G401 (cell line): ENCODE results near the gene LMO4. TPM values are rescaled to one million over a fixed set of nuclear protein-coding genes. Genes with fewer than 3 reads are reported as not detected.

Experiments used
- DNase-seq: peaks from one replicate; pipeline ENCODE4 v3.0.0-alpha.2; 2015; ENCODE audit warnings: low spot score
- in situ Hi-C: cut with HindIII; loops from 2 replicates; pipeline ENCODE4 v1.10.0; 2016; ENCODE audit warnings: low sequenced_read_pairs, mixed read lengths
- total RNA-seq: library from RNA; depleted of rRNA; stranded (reverse); fragments of >200 nt; shearing (Covaris generic); gene quantifications from 2 replicates; pipeline ENCODE4 v1.2.3, GENCODE V29; 2014

LMO4 gene
- total RNA-seq, 1 experiment from 2014 or later = 0.24 TPM

DNA sequence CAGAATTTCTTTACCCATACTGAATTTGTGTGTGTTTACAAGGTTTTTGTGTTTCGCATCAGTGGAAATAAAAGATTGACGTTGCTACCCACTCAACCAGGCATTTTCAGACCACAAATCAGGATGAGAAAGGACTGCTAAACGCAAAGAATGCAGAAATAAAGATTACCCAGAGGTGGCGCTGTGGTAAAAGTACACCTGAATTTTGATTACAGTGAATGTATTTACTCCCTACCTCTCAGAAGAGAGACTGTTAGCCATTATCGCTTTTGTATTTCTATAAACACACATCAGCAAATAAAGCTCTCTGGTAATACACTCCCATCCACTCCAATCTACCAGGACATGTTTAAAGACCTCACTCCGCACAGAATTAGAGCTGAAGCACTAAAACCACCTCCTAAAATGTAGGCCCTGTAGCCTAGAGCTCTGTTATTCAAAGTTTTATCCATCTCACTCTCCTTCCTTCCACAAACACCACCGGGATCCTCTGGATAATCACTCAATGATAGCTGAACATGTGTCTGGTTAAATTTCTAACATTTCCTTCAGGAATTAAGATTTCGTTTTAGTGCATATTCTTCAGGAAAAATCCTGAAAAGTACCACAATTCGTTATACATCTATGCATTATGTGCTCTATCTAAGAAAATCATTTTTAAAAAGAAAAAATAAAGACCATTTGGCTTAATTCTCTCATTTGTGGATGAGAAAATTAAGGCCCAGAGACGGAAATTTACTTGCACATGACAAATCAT, 2.5 kb upstream of the LMO4 start:
- peak; percentile 86 for DNase-seq
- in situ Hi-C loops = no loop called here

DNA sequence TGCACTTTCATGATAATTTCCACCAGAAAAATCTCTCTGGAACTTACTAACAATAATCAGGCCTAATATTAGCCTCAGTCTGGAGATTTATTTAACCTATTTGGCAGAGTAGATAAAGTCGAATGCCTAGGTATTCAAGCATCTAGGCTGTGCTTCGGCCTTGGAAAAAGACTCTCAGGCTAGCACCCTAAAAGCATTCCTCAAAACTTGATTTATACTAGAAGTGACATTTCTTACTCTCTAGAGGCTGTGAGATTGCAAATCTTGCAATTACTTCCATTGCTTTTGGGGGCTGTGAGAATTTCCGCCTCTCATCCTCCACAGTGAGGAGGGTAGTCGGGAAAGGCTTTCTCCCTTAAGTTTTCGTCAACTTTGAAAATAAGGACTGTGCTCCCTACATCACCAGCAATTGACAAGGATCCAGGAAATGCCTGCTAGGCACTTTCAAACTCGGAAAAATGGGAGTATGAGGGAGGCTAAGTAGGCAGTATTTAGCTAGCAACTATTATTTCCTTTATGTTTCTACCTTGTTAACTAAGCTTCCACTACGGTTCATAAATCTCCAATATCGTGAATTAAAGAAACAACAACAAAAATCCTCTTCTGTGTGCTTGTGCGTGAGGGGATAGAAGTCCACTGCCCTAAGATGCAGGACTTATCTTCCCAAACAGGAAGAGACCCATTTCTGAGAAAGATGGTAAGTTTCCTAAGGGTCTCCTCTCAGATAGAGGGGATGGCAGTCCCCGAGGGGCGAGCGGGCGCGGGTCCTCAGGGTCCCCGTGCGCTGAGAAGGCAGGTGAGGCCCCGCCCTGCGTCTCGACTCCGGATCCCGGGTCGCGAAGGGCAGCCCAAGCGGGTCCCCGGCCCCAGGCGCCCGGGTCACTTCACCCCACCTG, 1.1 kb upstream of the LMO4 start:
- DNase-seq = peak; percentile 28
- in situ Hi-C loops = no loop called here

DNA sequence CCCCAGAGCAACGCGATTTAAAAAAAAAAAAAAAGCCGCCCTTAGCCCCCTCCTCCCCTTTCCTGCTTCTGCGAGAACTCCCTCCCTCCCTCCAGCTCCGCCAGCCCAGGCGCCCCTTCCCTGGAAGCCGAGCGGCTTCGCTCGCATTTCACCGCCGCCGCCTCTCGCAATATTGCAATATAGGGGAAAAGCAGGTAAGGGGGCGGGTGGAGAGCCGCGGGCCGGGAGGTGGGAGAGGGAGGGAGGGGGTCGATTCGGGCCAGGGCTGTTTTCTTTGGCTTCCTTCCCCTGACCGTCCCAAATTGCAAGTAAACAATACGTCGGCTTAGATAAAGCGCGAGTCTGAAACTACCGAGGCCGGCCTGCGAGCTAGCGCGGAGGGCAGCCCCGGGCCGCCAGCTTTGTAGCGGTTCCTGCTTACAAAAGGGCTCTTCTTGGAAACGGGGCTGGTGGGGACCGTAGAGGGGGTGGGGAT, 408 bp downstream of the LMO4 start:
- peak; percentile 50 for DNase-seq
- in situ Hi-C loops = no loop called here

DNA sequence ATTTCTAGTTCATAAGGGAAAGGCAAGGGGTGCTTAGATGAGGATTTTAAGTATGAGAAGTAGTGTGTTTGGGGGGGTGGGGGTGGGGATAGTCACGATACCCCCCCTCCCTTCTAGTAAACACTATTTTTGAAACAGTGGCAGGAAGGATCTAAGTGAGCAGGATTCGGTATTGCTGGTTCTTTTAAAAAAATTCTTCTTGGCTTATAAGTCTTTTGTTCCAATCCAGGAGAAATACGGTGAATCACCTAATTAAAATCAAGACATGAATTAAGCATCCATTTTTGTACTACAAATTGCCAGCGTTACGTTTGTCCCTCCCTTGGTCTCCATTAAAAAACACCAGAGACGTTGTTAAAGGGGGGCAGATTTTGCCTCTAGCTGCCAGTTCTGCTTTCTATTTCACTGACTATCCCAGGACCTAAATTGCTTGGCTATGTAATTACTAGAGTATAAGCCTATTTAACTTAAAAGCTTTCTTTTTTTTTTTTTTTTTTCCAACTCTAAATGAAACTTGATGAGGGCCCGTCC, 911 bp downstream of the LMO4 start:
- DNase-seq = peak; percentile 41
- in situ Hi-C loops = no loop called here

DNA sequence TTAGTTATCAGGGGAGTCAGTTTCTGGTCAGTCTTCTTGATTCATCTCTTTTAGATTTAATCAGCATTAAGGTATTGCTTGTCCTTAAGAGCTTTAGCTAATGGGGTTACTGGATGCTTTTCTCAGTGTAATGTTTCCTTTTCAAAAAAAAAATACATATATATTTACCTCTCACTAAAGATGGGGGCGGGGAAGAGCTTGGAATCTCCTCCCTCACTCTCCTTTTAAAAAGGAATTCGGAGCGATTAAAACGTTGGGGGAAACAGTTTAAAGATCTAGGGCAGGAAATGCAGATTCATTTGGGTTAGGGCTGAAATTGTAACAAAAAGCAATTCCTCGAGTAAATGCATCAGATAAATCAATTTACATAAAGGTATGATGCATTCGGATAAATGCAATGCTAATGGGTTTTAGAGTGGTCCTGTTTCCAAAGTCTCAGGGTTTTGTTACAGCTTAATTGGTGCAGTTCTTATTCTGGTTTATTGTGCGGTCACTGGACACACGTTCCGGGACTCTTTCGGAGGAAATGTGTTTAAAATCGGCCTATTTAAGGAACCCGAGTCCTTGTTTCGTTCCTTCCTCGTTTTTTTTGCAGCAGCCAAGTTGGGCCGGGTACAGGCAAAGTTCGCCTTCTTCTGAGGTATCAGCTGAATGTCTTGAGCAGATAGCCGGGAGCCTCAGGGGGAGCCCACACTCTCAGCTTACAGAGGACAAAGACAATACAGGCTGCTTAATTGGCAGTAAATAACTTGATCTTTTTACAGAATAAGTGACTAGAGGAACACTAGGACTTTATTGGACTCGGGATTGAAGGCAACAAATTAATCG, 1.6 kb downstream of the LMO4 start:
- DNase-seq = peak; percentile 56
- in situ Hi-C loops = no loop called here

DNA sequence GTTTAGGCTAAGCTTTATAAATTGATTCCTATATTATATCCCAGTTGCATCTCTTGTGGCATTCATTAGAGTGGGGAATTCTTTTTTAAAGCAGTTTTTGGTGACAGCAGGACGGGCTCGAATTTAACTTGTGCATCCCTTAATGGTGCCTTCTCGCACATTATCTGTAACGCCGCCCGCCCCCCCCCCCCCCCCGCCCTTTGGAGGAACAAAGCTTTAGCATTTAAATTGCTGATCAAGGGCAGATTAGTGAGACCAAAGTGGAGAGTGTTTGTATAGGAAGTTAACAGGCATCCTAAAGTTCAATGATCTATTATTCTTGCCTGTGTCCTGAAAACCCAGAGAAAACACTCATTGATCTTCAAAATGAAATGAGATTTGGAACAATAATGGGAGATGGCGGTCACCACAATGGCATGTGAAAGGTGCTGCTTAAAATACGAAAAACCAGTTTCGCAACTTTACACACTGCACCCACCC, 2.2 kb downstream of the LMO4 start:
- in situ Hi-C loops = no loop called here
- DNase-seq = no peak

DNA sequence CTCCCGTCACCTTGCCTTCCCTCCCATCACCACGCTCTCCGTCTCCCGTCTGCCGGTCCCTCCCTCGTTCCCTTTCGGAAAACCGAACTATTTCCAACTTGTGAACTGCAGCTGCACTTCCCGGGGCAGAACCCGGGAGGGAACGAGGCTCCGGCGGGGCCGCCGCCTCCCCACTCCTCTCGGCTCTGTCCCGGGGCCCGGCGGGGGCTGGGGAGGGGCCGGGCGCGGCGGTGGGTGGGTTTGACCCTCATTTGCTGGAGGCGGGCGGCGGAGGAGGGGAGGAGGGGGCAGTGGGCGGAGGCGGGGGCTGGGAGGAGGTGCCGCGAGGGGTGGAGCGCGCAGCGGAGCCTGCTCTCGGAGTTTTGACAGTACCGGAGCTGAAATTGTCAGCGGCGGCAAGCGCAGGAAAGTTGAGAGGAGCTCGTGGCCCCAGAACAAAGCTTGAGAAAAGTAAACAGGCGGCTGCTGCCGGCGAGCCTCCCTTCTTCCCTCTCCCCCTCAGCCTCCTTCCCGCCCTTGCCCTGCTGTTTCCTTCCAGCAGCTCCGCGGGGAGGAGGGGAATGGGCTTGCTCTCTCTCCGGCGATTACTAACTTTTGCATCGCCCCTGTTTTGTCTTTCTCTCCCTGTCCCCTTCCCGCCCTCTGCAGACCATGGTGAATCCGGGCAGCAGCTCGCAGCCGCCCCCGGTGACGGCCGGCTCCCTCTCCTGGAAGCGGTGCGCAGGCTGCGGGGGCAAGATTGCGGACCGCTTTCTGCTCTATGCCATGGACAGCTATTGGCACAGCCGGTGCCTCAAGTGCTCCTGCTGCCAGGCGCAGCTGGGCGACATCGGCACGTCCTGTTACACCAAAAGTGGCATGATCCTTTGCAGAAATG, 2.9 kb downstream of the LMO4 start:
- peak; percentile 34 for DNase-seq
- in situ Hi-C loops = no loop called here

DNA sequence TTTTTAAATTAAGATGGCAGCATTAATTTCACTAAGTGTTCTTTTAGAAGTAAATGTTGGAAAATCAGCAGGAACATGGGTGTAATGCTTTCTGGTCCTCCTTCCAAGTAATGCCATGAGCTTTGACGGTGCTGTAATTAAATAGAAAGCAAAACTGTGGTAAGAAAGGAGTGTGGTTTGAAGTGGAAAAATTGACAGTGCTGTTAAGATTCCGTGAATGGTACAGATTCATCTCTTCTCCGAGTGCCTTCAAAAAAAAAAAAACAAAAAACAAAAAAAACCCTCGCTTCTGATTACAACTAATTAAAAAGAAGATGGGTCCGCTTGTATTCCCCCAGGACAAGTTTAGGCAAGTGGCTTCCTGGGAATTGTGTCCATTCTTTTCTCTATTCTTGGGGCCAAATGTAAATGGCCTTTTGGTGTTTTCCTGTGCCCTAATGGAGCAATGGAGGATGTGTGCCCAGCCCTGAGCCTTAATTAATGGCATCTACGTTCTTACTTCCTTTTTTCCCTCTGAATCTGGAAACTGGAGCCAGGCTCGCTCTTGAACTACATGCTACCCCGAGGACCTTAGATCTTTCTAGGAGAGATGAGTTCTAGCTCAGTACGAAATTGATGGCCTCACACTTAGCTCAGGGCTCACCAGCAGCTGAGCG, 5.1 kb downstream of the LMO4 start:
- no peak for DNase-seq
- in situ Hi-C loops = no loop called here

DNA sequence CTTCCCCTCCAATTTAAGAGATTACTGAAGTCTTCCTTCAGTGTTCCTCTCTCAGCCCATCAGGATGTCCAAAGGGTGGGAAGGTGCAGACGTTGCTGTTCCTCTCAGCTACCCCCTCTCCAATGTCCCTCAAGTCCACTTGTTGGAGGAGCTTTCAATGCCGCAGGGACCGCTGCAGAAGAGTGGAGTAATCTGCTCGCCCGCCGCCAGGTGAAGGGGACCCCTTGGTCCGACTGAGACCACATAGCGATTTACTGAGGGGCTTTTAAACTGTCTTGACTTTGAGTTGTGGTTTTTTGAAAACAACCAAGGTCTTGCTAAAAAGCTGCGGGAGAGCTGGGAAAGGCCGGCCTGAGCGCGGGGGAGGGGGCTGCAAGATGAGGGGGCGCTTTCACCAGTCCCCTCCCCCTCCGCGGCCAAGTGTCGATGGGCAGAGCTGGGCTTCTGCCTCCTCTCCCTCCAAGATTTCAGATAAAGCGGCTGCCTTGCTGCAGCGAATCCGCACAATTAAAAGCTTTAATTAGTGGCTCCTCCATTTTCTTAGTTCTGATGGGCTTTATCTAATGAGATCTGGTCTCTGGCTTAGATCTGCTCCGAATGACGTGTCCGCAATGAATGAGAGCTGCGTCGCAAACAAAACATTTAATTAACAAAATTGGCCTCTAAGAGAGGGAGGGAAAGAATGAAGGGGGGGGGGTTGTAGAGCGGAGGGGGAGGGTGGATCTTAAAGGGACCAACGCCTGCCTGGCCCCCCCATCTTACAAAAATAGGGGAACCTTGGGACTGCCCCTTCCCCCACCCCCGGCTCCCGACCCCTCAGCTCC, 5.9 kb downstream of the LMO4 start:
- in situ Hi-C loops = no loop called here

DNA sequence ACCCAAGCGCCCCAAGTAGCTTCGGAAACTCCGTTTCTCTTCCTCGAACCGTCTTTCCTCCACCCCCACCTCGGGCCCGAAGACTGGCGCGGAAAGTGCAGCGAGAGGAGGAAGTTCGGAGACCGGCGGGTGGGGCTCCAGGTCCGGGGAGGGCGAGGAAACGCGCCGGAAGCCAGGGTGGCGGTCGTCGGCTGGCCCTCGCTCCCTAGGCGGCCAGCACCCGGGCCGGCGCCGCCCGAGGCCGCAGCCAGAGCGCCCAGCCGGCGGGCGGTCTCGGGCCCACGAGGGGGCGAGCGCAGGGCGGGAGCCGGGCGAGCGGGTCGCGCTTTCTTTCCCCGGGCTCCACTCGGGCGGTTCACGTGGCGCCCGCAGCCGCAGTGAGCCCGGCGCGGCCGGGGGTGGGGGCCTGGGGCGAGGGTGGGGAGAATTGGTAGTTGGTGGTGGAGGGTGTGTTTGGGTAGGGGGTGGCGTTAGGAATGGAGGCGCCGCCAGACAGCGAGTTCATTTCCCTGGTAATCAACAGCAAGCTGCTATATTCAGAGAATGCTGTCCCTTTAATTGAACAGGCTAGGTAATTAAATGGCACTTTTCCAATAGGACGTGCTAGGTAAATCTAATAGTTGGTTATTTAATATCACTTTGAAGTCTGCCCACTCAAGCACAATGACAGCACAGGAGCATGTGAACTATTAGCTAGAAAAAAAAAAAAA, 6.7 kb downstream of the LMO4 start:
- DNase-seq = peak; percentile 55
- in situ Hi-C loops = no loop called here

More for the DNA sequence above, 5.9 kb downstream of the LMO4 start:
- peak; percentile 50 for DNase-seq

DNA sequence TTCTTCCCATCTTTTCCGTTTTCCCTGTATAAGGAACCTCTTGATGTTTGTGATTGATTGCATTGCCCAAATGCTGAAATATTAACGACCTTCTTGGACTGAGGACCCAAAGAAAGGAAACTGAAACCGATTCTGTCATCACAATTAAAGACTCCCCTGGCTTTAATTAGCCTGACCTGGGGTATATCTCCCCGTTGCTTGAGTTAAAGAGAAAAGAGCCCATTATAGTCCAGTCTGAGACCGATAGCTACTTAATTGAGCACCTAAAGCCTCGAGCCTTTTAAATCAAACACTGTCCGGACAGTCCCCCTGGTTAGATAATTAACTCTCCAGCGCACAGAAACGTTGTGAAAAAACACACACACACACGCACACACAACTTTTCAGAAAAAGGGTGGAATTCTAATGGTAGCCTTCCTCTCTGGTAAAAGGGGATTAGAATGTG, 8.0 kb downstream of the LMO4 start:
- in situ Hi-C loops = no loop called here
- DNase-seq = no peak

DNA sequence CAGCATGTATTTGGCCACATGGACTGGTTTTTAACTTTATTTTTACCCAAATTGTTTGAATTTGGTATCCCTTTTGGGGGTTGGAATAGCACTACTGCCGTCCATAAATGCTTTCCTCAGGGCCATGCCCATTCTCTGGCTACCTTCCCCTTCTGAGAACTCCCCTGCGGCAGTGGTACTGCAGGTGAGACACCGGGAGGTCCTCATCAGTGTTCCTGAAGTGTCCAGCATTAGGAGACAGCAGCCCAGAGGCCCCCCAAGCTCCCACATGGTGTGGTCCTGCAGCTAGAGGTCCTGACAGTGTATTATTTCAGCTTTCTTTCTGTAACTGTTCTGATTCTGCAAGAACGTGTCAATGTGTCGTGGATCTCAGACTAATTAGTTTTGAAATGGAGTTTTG, 8.9 kb downstream of the LMO4 start:
- in situ Hi-C loops = no loop called here

DNA sequence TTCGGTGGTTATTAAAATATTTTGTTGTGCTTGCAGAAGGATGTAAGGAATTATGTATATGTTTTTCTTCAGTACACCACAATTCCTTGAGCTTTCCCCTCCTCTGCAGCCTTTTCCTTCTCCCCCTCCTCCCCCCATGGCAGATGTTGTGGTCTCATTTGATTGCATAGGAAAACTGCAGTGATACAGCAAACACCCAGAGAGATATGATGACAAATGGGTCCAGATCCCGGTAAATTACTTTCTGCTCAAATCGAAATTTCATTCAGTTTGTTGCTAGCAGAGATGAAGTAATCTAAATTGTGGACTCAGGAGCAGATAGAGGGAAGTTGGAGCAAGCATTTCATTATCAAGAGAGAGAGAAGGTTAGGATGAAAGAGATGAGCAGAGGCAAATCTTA, 9.9 kb downstream of the LMO4 start:
- in situ Hi-C loops = no loop called here
- no peak for DNase-seq

More for the DNA sequence above, 8.9 kb downstream of the LMO4 start:
- DNase-seq = no peak

DNA sequence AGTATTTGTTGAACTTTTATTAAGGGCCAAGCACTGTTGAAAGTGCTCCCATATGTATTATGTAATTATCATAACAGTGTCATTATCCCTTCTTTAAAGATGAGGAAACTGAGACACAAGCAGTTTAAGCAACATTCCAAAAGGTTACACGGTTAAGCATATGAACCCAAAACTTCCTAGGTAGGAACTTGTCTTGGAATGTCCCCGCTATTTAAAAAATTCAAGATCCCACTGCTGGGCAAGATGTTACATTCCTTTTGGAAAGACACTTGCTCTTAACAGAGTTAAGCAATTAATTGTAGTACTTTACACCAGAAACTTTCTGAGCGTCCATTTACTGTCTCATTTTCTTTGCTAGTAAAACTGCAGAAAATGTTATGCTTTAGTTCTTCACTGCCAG, 15.6 kb downstream of the LMO4 start:
- no peak for DNase-seq
- in situ Hi-C loops = no loop called here

DNA sequence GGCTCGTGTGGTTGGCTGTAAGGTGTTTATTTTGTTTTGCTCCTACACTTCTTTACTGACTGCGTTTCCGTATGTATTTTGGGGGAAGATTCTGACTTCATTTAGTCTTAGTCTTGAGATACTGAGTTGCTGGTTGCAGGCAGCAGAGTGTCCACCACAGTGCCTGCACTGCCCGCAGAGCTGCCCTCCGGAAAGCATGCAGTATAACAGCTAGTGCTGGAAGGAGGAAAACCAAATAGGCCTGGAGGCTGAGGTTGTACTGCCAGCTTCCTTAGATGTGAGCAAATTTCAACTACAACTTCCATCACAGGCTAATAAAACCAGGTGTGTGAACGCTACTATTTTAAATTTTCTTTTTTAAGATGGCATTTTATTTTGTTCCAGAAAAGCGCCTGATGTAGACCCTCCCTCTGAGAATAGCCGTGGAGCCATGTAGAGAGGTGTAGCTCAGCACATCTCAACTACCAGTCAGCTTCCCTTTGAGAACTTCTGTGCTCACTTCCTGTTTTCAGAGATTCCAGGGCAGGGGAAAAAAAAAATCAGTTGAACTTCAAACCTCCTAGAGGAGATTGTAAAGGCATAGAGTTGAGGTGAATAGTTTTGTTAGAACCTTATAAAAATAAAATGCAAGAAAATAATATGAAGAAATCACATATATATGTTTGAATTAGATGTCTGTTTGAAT, 17.6 kb downstream of the LMO4 start:
- no peak for DNase-seq
- in situ Hi-C loops = no loop called here
